Lower leg skin (tissue), 4 donors: ENCODE results near the gene CDH23. TPM values are rescaled to one million over a fixed set of nuclear protein-coding genes. Genes with fewer than 3 reads are reported as not detected.

Source experiments
- DNase-seq, 2 donors: peaks; one replicate each; pipeline ENCODE4 v3.0.0-alpha.2; 2019; ENCODE audit warnings: low spot score in 2 of 2
- H3K4me3 ChIP-seq: fragments of 200-600 bp; sonication (generic); 2 replicates; pipeline ENCODE4 v1.5.1; 2017; ENCODE audit warnings: mild to moderate bottlenecking, low read depth; ENCODE audit not compliant: poor library complexity, severe bottlenecking
- CTCF ChIP-seq, 3 donors: fragments of 450-650 bp; IDR thresholded peaks; one replicate each; pipeline ENCODE4 v1.5.1; 2016; ENCODE audit warnings: antibody characterized with exemption in 3 of 3, mild to moderate bottlenecking in 3 of 3, moderate library complexity in 2 of 3
- POLR2A ChIP-seq, 2 donors: fragments of 450-650 bp; IDR thresholded peaks; one replicate each; pipeline ENCODE4 v1.6.1; 2016 to 2017; ENCODE audit warnings: antibody characterized with exemption in 2 of 2, mild to moderate bottlenecking in 1 of 2, moderate library complexity in 1 of 2
- WGBS, 2 donors: methylation state at CpG; one replicate each; pipeline ENCODE4 v1.1.5; 2018; 5-methylcytosine and 5-hydroxymethylcytosine counted together
- intact Hi-C: fragments of 100-400 bp; cut with DNase I; formaldehyde crosslinking; loops from one replicate; pipeline ENCODE4 v1.15.0; 2023; ENCODE audit warnings: low total_unique reads
- total RNA-seq, 4 donors: library from RNA; depleted of rRNA; stranded (reverse); fragments of >200 nt; gene quantifications; one replicate each; pipeline ENCODE4 v1.1.0, GENCODE V29; 2016

CDH23 gene
- total RNA-seq, 4 donors from 2014 or later: 1.7 to 9.2 (median 2.6) TPM

GRCh38 chr10:71371750-71372166 is 25.0 kb upstream of the CDH23 start:
- no peak for DNase-seq
- 72% methylated on average over 6 of the region's 6 CpGs for WGBS, 2 donors
- intact Hi-C loops: no loop called here
- no peak overlapping the region for H3K4me3 ChIP-seq
- TF ChIP-seq CTCF (IDR thresholded peaks at IDR 0.05): no peak

GRCh38 chr10:71372882-71373495 is 23.7 kb upstream of the CDH23 start:
- no peak overlapping the region for H3K4me3 ChIP-seq
- 55 to 59% methylated on average over 10 of the region's 10 CpGs for WGBS, 2 donors
- DNase-seq: no peak
- TF ChIP-seq POLR2A (IDR thresholded peaks at IDR 0.05) (no peak), CTCF (IDR thresholded peaks at IDR 0.05) (no peak)
- intact Hi-C loops: no loop called here

- H3K4me3 ChIP-seq: no peak overlapping the region
- no peak for TF ChIP-seq POLR2A (IDR thresholded peaks at IDR 0.05)
- TF ChIP-seq CTCF (IDR thresholded peaks at IDR 0.05): no peak
- WGBS, 2 donors: 88 to 93% methylated on average over 11 of the region's 11 CpGs
- no peak for DNase-seq
- intact Hi-C loops: no loop called here
Observed at GRCh38 chr10:71374481-71375233, 22.1 kb upstream of the CDH23 start.

GRCh38 chr10:71375952-71376351 is 20.8 kb upstream of the CDH23 start:
- no peak overlapping the region for H3K4me3 ChIP-seq
- TF ChIP-seq POLR2A (IDR thresholded peaks at IDR 0.05) (no peak), CTCF (IDR thresholded peaks at IDR 0.05) (no peak)
- intact Hi-C loops: no loop called here
- WGBS, 2 donors: 46 to 74% methylated on average over 3 of the region's 3 CpGs
- no peak for DNase-seq

GRCh38 chr10:71378336-71379117 is 18.2 kb upstream of the CDH23 start:
- TF ChIP-seq POLR2A (IDR thresholded peaks at IDR 0.05) (no peak), CTCF (IDR thresholded peaks at IDR 0.05) (no peak)
- H3K4me3 ChIP-seq: no peak overlapping the region
- WGBS, 2 donors: 61% methylated on average over 6 of the region's 6 CpGs
- intact Hi-C loops: no loop called here
- DNase-seq: no peak
